Endothelial cell of umbilical vein (primary cell): ENCODE measurements around the gene FRS3. TPM values are rescaled to one million over a fixed set of nuclear protein-coding genes. Genes with fewer than 3 reads are reported as not detected.

ENCODE experiments used
- BruUV-seq: library from RNA; stranded (reverse); fragments of 400-500 nt; replicated peaks from 2 replicates; lab custom pipeline; 2021; lab: Mats Ljungman, UMichigan
- CTCF ChIA-PET: fragments of 300-600, 350-600 bp; sonication (Branson Sonifier 250); formaldehyde crosslinking; loops from one replicate; lab custom pipeline; 2021; ENCODE audit warnings: antibody characterized with exemption, inconsistent platforms; lab: Charles Lee
- POLR2A ChIA-PET: fragments of 300-600, 350-600 bp; sonication (Branson Sonifier 250); formaldehyde crosslinking; loops from one replicate; lab custom pipeline; 2021; ENCODE audit warnings: antibody characterized with exemption, inconsistent platforms; lab: Charles Lee
- DNase-seq: peaks from one replicate; pipeline ENCODE4 v3.0.0-alpha.2; 2011; ENCODE audit warnings: low read depth, low spot score
- FAIRE-seq: peaks from 2 replicates; lab custom pipeline; 2011; peaks lifted over from hg19 to GRCh38; lab: Jason Lieb, UNC
- H2AFZ ChIP-seq: 2 replicates; pipeline ENCODE4 v1.6.0; 2012; ENCODE audit warnings: low read depth, low read length, control low read depth, inconsistent platforms
- H3K27ac ChIP-seq: 2 replicates; pipeline ENCODE4 v1.5.1; 2011; ENCODE audit warnings: low read depth, mild to moderate bottlenecking, control low read depth, low read length, moderate library complexity; ENCODE audit not compliant: insufficient read depth
- H3K27me3 ChIP-seq, 2 experiments: 2 replicates each; pipeline versions ENCODE4 v1.6.0 to v1.6.1; 2011; ENCODE audit warnings: low read length in 2 of 2, mixed read lengths in 1 of 2; ENCODE audit not compliant: control insufficient read depth in 2 of 2, insufficient read depth in 2 of 2
- H3K36me3 ChIP-seq, 2 experiments: 2 replicates in 1 of 2; 3 replicates in 1 of 2; pipeline ENCODE4 v1.5.1; 2011; ENCODE audit warnings: low read length in 2 of 2, mild to moderate bottlenecking in 1 of 2, moderate library complexity in 1 of 2; ENCODE audit not compliant: control insufficient read depth in 2 of 2, insufficient read depth in 2 of 2; ENCODE audit errors: extremely low read depth in 1 of 2
- H3K4me1 ChIP-seq: 3 replicates; pipeline ENCODE4 v1.5.1; 2011; ENCODE audit warnings: mild to moderate bottlenecking, low read length; ENCODE audit not compliant: control insufficient read depth, insufficient read depth; ENCODE audit errors: extremely low read depth
- H3K4me2 ChIP-seq: 2 replicates; pipeline ENCODE4 v1.6.1; 2011; ENCODE audit warnings: low read length, control low read depth, mixed read lengths; ENCODE audit not compliant: insufficient read depth
- H3K4me3 ChIP-seq, 3 experiments: fragments of 200-600 bp in 1 of 3; sonication (generic), shearing (Covaris generic) in 1 of 3; replicated peaks in 1 of 3; 2 replicates each; pipeline ENCODE4 v1.5.1; 2011 to 2016; ENCODE audit warnings: control low read depth in 3 of 3, low read length in 3 of 3, mild to moderate bottlenecking in 2 of 3, inconsistent platforms in 1 of 3, low read depth in 1 of 3, moderate library complexity in 1 of 3; ENCODE audit not compliant: insufficient read depth in 1 of 3
- H3K79me2 ChIP-seq: 2 replicates; pipeline ENCODE4 v1.6.0; 2012; ENCODE audit warnings: low read length, inconsistent platforms; ENCODE audit not compliant: control insufficient read depth, insufficient read depth
- H3K9ac ChIP-seq: replicated peaks from 2 replicates; pipeline ENCODE3; 2011; ENCODE audit warnings: low read length, control low read depth; ENCODE audit not compliant: insufficient read depth; ENCODE audit errors: extremely low read depth
- H3K9me1 ChIP-seq: replicated peaks from 3 replicates; pipeline ENCODE4 v1.6.0; 2011; ENCODE audit warnings: mild to moderate bottlenecking, low read length; ENCODE audit not compliant: control insufficient read depth, insufficient read depth; ENCODE audit errors: extremely low read depth
- H3K9me3 ChIP-seq: replicated peaks from 2 replicates; pipeline ENCODE4 v1.5.1; 2012; ENCODE audit warnings: low read length, inconsistent platforms; ENCODE audit not compliant: control insufficient read depth, insufficient read depth
- H4K20me1 ChIP-seq: replicated peaks from 2 replicates; pipeline ENCODE3; 2011; ENCODE audit warnings: mild to moderate bottlenecking, low read length; ENCODE audit not compliant: control insufficient read depth, insufficient read depth; ENCODE audit errors: extremely low read depth
- CTCF ChIP-seq, 2 donors: IDR thresholded peaks; 1 replicate in 1 of 2; 2 replicates in 1 of 2; pipeline ENCODE4 v1.5.1; 2011; ENCODE audit warnings: low read length in 2 of 2, mild to moderate bottlenecking in 2 of 2, moderate library complexity in 2 of 2, control low read depth in 1 of 2, inconsistent platforms in 1 of 2, low read depth in 1 of 2; ENCODE audit not compliant: insufficient read depth in 1 of 2; ENCODE audit errors: extremely low read depth in 1 of 2
- EZH2 ChIP-seq: IDR thresholded peaks from 2 replicates; pipeline ENCODE4 v1.6.1; 2012; ENCODE audit warnings: borderline replicate concordance, low read depth, mild to moderate bottlenecking, moderate library complexity, low read length, inconsistent platforms; ENCODE audit not compliant: severe bottlenecking
- FOS ChIP-seq: IDR thresholded peaks from 2 replicates; pipeline ENCODE4 v1.6.1; 2011; ENCODE audit warnings: mild to moderate bottlenecking, low read length, moderate library complexity, borderline replicate concordance; ENCODE audit not compliant: insufficient read depth
- GATA2 ChIP-seq: IDR thresholded peaks from 2 replicates; pipeline ENCODE4 v1.7.0; 2011; ENCODE audit warnings: low read depth, mild to moderate bottlenecking, moderate library complexity, mixed read lengths, low read length; ENCODE audit not compliant: insufficient read length, insufficient read depth
- JUN ChIP-seq: IDR thresholded peaks from 2 replicates; pipeline ENCODE4 v1.6.1; 2011; ENCODE audit warnings: borderline replicate concordance, low read depth; ENCODE audit not compliant: insufficient read length, insufficient read depth
- MAX ChIP-seq: IDR thresholded peaks from 2 replicates; pipeline ENCODE4 v1.6.1; 2011; ENCODE audit not compliant: insufficient read depth, insufficient read length
- MYC ChIP-seq: IDR thresholded peaks from one replicate; pipeline ENCODE4 v1.6.1; 2011; ENCODE audit warnings: mild to moderate bottlenecking, low read depth, low read length
- POLR2A ChIP-seq: IDR thresholded peaks from 2 replicates; pipeline ENCODE4 v1.6.1; 2012; ENCODE audit warnings: low read depth, mild to moderate bottlenecking, control low read depth, low read length
- POLR2AphosphoS5 ChIP-seq: IDR thresholded peaks from 2 replicates; pipeline ENCODE4 v1.6.1; 2012; ENCODE audit warnings: low read depth, mild to moderate bottlenecking, control low read depth, low read length, moderate library complexity; ENCODE audit not compliant: insufficient read depth
- dilution Hi-C: fragments of 300-500 bp; cut with MboI; formaldehyde crosslinking; loops from one replicate; pipeline ENCODE4 v1.15.0; 2019; ENCODE audit warnings: low sequenced_read_pairs; ENCODE audit not compliant: extremely low pct_ligation_motif_present
- intact Hi-C: fragments of 100-400 bp; cut with micrococcal nuclease; formaldehyde crosslinking; loops from one replicate; pipeline ENCODE4 v1.10.0; 2022
- polyA plus RNA-seq, 4 experiments: library from polyadenylated mRNA; depleted of rRNA in 3 of 4; stranded (reverse) in 3 of 4; unstranded in 1 of 4; fragments of >200 nt; gene quantifications; 2 replicates each; pipeline versions ENCODE4 v1.2.1 to v1.2.3, GENCODE V29; 2011 to 2012; ENCODE audit warnings: missing spikeins in 1 of 4
- total RNA-seq: library from RNA; stranded (reverse); gene quantifications from 2 replicates; pipeline ENCODE4 v1.2.3, GENCODE V29; 2021

The FRS3 gene
- total and polyA plus RNA-seq, 2 donors (not counting 3 experiments of a cell fraction or from before 2014, with no cell fraction given), result 5.2 to 5.3 TPM

GRCh38 chr6:41732149-41732548 lies 47.6 kb downstream of the FRS3 start:
- Histone ChIP-seq H3K9ac (no peak overlapping the region), H3K27me3 (no peaks in the 10 kb centered on the region), H2AFZ (no peak overlapping the region), H3K9me1 (no peaks in the 10 kb centered on the region), H3K9me3 (no peaks in the 10 kb centered on the region), H3K27ac (no peak overlapping the region), H3K36me3 (no peaks in the 10 kb centered on the region), H4K20me1 (no peaks in the 10 kb centered on the region), H3K4me1 (peaks cover 20% of the 10 kb centered on the region), H3K4me2 (no peak overlapping the region), H3K4me3 (no peak overlapping the region), H3K79me2 (no peaks in the 10 kb centered on the region)
- TF ChIP-seq CTCF (IDR thresholded peaks at IDR 0.05; ENCODE audit: extremely low read depth in 1 of 2, insufficient read depth in 1 of 2, low read depth in 1 of 2, low read length in 2 of 2) (no peak), MAX (no peak), POLR2A (no peak), JUN (no peak), POLR2AphosphoS5 (no peak), FOS (no peak), GATA2 (no peak), EZH2 (no peak), MYC (no peak)
- FAIRE-seq (no peak), DNase-seq (no peak)
- POLR2A ChIA-PET, result no interaction called here
- dilution Hi-C loops, result no loop called here
- BruUV-seq, result no TSS peak
- intact Hi-C loops, result no loop called here
- CTCF ChIA-PET, result no interaction called here
